T-helper 2 cell treated with Interferon-gamma antibody and Interleukin-4, amounts not matched to agents 5 μg/mL and 100 μg/mL, for 36 hours (primary cell): Measurements from ENCODE around the gene SLCO4A1.

Source experiments
- DNase-seq: peaks from one replicate; pipeline ENCODE4 v3.0.0; 2021; ENCODE audit warnings: low spot score
- H3K27ac Mint-ChIP-seq: one replicate; pipeline ENCODE4 v1.8.0; 2021; ENCODE audit warnings: mild to moderate bottlenecking, mixed read lengths
- H3K27me3 Mint-ChIP-seq: one replicate; pipeline ENCODE4 v1.8.0; 2021; ENCODE audit warnings: low read depth, mixed read lengths
- H3K36me3 Mint-ChIP-seq: one replicate; pipeline ENCODE4 v1.8.0; 2021; ENCODE audit warnings: low read depth, mixed read lengths
- H3K4me1 Mint-ChIP-seq: one replicate; pipeline ENCODE4 v1.8.0; 2021; ENCODE audit warnings: low read depth, mixed read lengths
- H3K4me3 Mint-ChIP-seq: one replicate; pipeline ENCODE4 v1.8.0; 2022; ENCODE audit warnings: mild to moderate bottlenecking, moderate library complexity, mixed read lengths
- H3K9me3 Mint-ChIP-seq: one replicate; pipeline ENCODE4 v1.8.0; 2021; ENCODE audit warnings: mixed read lengths

The SLCO4A1 gene

GRCh38 chr20:62707921-62708521 is 65.7 kb downstream of the SLCO4A1 start:
- H3K27ac Mint-ChIP-seq: no peak overlapping the region
- no peak overlapping the region for H3K4me3 Mint-ChIP-seq
- no peaks in the 10 kb centered on the region for H3K36me3 Mint-ChIP-seq
- H3K9me3 Mint-ChIP-seq: no peaks in the 10 kb centered on the region
- DNase-seq: no peak
- peaks cover 52% of the 10 kb centered on the region for H3K27me3 Mint-ChIP-seq
- H3K4me1 Mint-ChIP-seq: peaks cover 6% of the 10 kb centered on the region

GRCh38 chr20:62708591-62709536 is 66.6 kb downstream of the SLCO4A1 start, which contains the start of gene NTSR1:
TSS of gene NTSR1 (plus strand) at chr20:62708836. CDS start at chr20:62709208, 372 bp downstream.
- Mint-ChIP-seq H3K27me3 (peaks cover 57% of the 10 kb centered on the region), H3K36me3 (no peaks in the 10 kb centered on the region), H3K4me3 (no peak within 1 kb of the TSS), H3K9me3 (no peaks in the 10 kb centered on the region), H3K4me1 (peaks cover 6% of the 10 kb centered on the region), H3K27ac (no peak within 1 kb of the TSS)
- no peak for DNase-seq

GRCh38 chr20:62709537-62709905 is 67.2 kb downstream of the SLCO4A1 start:
- no peak for DNase-seq
- H3K27me3 Mint-ChIP-seq: peaks cover 61% of the 10 kb centered on the region
- H3K9me3 Mint-ChIP-seq: no peaks in the 10 kb centered on the region
- no peaks in the 10 kb centered on the region for H3K36me3 Mint-ChIP-seq
- H3K4me1 Mint-ChIP-seq: peaks cover 6% of the 10 kb centered on the region
- H3K4me3 Mint-ChIP-seq: no peak overlapping the region
- H3K27ac Mint-ChIP-seq: no peak overlapping the region

GRCh38 chr20:62710221-62710885 is 68.0 kb downstream of the SLCO4A1 start:
- no peak overlapping the region for H3K4me3 Mint-ChIP-seq
- H3K27ac Mint-ChIP-seq: no peak overlapping the region
- H3K4me1 Mint-ChIP-seq: peaks cover 8% of the 10 kb centered on the region
- no peak for DNase-seq
- H3K9me3 Mint-ChIP-seq: no peaks in the 10 kb centered on the region
- no peaks in the 10 kb centered on the region for H3K36me3 Mint-ChIP-seq
- H3K27me3 Mint-ChIP-seq: peaks cover 63% of the 10 kb centered on the region

GRCh38 chr20:62710886-62711702 is 68.8 kb downstream of the SLCO4A1 start:
- Mint-ChIP-seq H3K27me3 (peaks cover 66% of the 10 kb centered on the region), H3K36me3 (no peaks in the 10 kb centered on the region), H3K9me3 (no peaks in the 10 kb centered on the region), H3K4me1 (peaks cover 13% of the 10 kb centered on the region), H3K4me3 (no peak overlapping the region), H3K27ac (no peak overlapping the region)
- no peak for DNase-seq

GRCh38 chr20:62711703-62712101 is 69.4 kb downstream of the SLCO4A1 start:
- Mint-ChIP-seq H3K4me1 (peaks cover 19% of the 10 kb centered on the region), H3K27ac (no peak overlapping the region), H3K4me3 (no peak overlapping the region), H3K27me3 (peaks cover 68% of the 10 kb centered on the region), H3K9me3 (no peaks in the 10 kb centered on the region), H3K36me3 (no peaks in the 10 kb centered on the region)
- DNase-seq: no peak

- no peaks in the 10 kb centered on the region for H3K9me3 Mint-ChIP-seq
- no peak overlapping the region for H3K4me3 Mint-ChIP-seq
- peaks cover 63% of the 10 kb centered on the region for H3K27me3 Mint-ChIP-seq
- peaks cover 19% of the 10 kb centered on the region for H3K4me1 Mint-ChIP-seq
- H3K27ac Mint-ChIP-seq: no peak overlapping the region
- DNase-seq: no peak
- no peaks in the 10 kb centered on the region for H3K36me3 Mint-ChIP-seq
These were observed 70.3 kb downstream of the SLCO4A1 start for GRCh38 chr20:62712606-62713005.

- DNase-seq: no peak
- Mint-ChIP-seq H3K36me3 (no peaks in the 10 kb centered on the region), H3K27me3 (peaks cover 68% of the 10 kb centered on the region), H3K4me1 (peaks cover 19% of the 10 kb centered on the region), H3K27ac (no peak overlapping the region), H3K9me3 (peaks cover 2% of the 10 kb centered on the region), H3K4me3 (no peak overlapping the region)
These were observed 71.7 kb downstream of the SLCO4A1 start for GRCh38 chr20:62714006-62714405.

GRCh38 chr20:62714799-62715198 is 72.5 kb downstream of the SLCO4A1 start:
- Mint-ChIP-seq H3K27ac (peak overlapping the region; percentile 59), H3K36me3 (peaks cover 3% of the 10 kb centered on the region), H3K9me3 (peaks cover 10% of the 10 kb centered on the region), H3K4me1 (peaks cover 19% of the 10 kb centered on the region), H3K27me3 (peaks cover 70% of the 10 kb centered on the region), H3K4me3 (no peak overlapping the region)
- no peak for DNase-seq

GRCh38 chr20:62715201-62715600 is 72.9 kb downstream of the SLCO4A1 start:
- Mint-ChIP-seq H3K4me1 (peaks cover 19% of the 10 kb centered on the region), H3K27me3 (peaks cover 67% of the 10 kb centered on the region), H3K9me3 (peaks cover 11% of the 10 kb centered on the region), H3K4me3 (no peak overlapping the region), H3K27ac (peak overlapping the region; percentile 59), H3K36me3 (peaks cover 3% of the 10 kb centered on the region)
- DNase-seq: no peak

- H3K9me3 Mint-ChIP-seq: peaks cover 23% of the 10 kb centered on the region
- peaks cover 65% of the 10 kb centered on the region for H3K27me3 Mint-ChIP-seq
- peak; percentile 42 for DNase-seq
- peaks cover 6% of the 10 kb centered on the region for H3K36me3 Mint-ChIP-seq
- peak overlapping the region; percentile 78 for H3K4me3 Mint-ChIP-seq
- H3K4me1 Mint-ChIP-seq: peaks cover 21% of the 10 kb centered on the region
- peak overlapping the region; percentile 86 for H3K27ac Mint-ChIP-seq
These were observed 74.1 kb downstream of the SLCO4A1 start for GRCh38 chr20:62716198-62716940.

- H3K4me1 Mint-ChIP-seq: peaks cover 26% of the 10 kb centered on the region
- no peak overlapping the region for H3K27ac Mint-ChIP-seq
- peaks cover 28% of the 10 kb centered on the region for H3K9me3 Mint-ChIP-seq
- H3K36me3 Mint-ChIP-seq: peaks cover 7% of the 10 kb centered on the region
- DNase-seq: no peak
- H3K4me3 Mint-ChIP-seq: peak overlapping the region; percentile 78
- H3K27me3 Mint-ChIP-seq: peaks cover 69% of the 10 kb centered on the region
These were observed 74.6 kb downstream of the SLCO4A1 start for GRCh38 chr20:62716941-62717310.

- Mint-ChIP-seq H3K36me3 (peaks cover 7% of the 10 kb centered on the region), H3K9me3 (peaks cover 34% of the 10 kb centered on the region), H3K27ac (no peak overlapping the region), H3K4me3 (no peak overlapping the region), H3K27me3 (peaks cover 71% of the 10 kb centered on the region), H3K4me1 (peaks cover 27% of the 10 kb centered on the region)
- DNase-seq: no peak
These were observed 75.6 kb downstream of the SLCO4A1 start for GRCh38 chr20:62717933-62718332.
